Activated T-cell treated with anti-CD3 and anti-CD28 coated beads for 48 hours (primary cell): ENCODE results near the gene SEC61A2.
A peak's percentile ranks its signal among the peaks of the same experiment; 100 is the strongest.
"Not testable (repeated sequence)": the region's sequence is repeated elsewhere in the genome, so short reads cannot be mapped to it uniquely, and the experiment has no call there.

Experiments used
- DNase-seq: peaks from one replicate; pipeline ENCODE4 v3.0.0-alpha.2; 2020; ENCODE audit warnings: low read depth

Gene SEC61A2

DNA sequence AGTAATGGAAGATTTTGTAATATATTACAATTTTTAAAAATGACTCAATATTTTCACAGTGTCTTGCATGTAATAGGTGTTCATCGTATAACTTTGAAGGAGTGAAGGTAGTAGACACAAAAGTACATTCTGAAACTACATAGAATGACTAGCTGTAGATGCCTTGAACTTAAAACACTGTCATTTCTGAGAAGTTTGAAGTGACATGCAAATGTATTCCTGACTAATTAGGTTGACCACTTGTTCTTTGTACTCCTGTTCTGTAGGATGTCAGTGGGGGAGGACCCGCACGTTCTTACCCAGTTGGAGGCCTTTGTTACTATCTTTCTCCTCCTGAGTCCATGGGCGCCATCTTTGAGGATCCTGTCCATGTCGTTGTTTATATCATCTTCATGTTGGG, 31.2 kb downstream of the SEC61A2 start:
- no peak for DNase-seq

DNA sequence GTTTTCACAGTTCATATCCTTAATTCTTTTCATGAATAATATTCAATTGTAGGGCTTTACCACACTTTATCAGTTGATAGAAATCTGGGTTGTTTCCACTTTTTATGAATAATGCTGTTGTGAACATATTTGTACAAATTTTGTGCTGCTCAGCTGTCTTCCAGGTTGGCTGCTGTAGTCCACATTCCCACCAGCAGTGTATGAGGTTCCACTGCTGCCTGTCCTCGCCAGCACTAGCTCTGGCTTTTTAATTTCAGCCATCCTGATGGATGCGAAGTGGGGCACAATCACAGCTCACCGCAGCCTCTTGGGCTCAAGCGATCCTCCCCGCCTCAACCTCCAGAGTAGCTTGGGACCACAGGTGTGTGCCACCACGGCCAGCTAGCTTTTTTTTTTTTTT, 33.5 kb downstream of the SEC61A2 start:
- DNase-seq: no peak

DNA sequence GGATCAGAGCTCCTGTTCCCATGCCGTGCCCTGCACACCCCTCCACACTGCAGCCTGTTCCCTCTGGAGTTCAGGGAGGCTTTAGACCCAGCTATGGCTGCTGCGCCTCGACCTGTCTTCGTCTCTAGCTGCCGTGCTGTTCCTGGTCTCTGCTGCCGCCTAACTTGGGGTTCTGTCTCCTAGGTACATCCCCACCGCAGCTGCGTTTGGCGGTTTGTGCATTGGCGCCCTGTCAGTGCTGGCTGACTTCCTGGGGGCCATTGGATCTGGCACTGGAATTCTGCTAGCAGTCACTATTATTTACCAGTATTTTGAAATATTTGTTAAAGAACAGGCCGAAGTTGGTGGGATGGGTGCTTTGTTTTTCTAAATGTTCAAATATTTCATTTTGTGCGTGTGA, 34.6 kb downstream of the SEC61A2 start:
- no peak for DNase-seq

DNA sequence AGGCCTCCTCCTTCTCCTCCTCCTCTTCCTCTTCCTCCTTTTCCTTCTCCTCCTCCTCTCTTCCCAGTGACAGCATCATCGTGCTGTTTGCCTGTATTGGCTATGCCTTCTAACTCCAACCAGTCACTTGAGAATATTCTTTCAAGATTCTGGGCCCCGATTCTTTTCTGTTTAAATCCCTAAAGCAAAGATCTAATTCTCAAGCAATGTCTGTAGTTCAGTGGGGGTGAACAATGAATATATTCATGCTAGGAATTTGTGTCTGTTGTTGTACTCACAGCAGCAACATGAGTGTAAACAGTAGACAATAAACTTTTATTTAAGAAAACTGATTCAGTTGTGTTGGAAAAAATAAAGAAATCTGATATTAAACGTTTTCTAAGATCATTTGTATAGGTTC, 35.6 kb downstream of the SEC61A2 start:
- no peak for DNase-seq

DNA sequence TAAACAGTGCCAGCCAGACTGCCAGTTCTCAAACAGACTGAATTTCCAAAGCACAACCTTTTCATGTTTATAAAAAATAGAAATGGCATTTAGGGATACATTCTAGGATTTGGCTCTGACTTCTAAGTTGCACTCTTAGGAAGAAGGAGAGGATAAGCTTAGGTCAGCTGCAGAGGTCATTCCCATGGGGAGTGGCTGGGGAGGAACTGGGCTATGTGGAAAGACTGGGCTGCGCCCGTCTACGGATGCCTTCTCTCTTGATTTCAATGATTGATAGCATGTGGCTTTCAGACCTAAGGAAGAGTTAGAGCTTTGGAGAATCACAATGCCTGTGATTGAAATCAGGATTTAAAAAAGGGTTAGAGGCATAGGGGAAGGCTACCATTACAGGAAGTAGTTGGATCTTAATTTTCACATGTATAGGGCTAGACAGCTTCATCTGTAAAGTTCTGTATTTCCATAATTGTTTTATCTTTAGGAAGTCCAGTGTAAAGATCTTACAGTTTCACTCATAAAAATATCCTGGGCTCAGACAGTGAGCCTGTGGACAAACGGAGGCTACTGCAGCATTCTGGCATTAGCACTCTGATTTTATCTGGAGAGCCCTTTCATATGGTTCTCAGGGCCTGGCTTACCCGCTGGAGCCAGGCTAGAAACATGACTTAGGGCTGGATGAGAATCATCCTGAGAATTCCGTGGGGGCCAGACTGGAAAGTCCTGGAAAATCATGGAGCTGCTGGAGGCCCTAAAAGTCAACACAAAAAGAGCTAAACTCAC, 36.7 kb downstream of the SEC61A2 start:
- no peak for DNase-seq

DNA sequence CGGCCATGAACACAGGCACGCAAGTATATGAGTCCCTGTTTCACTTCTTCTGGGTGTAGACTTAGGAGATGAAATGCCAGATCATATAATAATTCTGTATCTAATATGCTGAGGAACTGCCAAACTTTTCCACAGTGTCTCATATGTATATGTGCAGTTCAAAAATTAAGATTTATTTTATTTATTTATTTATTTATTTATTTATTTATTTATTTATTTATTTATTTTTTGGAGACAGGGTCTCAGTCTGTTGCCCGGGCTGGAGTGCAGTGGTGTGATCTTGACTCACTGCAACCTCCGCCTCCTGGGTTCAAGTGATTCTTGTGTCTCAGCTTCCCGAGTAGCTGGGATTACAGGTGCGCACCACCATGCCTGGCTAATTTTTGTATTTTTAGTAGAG, 42.0 kb downstream of the SEC61A2 start:
- DNase-seq: not testable (repeated sequence)

DNA sequence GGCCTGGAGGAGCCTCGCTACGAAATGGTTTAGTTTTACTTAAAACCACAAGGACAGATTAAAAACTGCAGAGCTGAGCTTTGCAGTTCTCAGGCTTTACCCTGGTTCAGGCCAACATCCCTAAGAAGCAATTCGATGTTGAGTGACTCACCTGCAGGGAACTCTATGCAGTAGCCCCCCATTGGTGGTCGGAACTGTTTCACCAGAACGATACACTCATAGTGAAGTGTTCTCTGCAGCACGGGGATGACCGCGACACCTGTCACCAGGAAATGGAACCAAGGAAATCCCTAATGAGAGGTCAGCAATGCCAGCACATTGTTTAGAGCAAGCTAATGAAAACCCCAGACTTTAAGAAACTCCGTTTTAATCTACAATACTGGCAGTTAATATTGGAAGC, 48.2 kb downstream of the SEC61A2 start:
- no peak for DNase-seq

DNA sequence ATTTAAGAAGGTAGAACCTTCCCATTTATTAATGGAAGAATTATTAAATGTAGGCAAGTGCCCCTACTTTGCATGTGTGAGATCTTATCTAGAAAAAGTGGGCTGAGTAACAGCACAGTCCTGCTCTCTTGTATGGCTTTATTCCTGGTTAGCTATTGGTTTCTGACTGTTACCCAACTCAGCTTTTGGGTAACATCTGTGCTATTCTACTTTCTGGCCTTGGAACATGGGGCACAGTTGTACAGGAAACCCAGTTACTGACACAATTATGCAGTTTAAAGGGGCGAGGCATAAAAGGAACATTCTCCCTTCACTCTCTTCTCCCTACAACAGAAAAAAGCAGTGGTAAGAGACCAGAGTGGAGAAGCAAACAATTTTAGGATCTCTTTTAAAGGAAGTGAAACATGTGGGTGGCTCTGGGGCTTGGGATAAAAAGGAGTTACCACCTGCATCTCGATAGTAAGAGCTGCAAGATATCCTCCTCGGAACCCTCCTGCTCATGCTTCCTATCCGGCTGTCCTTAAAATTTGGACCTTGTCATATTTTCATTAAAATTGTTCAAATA, 50.2 kb downstream of the SEC61A2 start:
- DNase-seq: no peak

DNA sequence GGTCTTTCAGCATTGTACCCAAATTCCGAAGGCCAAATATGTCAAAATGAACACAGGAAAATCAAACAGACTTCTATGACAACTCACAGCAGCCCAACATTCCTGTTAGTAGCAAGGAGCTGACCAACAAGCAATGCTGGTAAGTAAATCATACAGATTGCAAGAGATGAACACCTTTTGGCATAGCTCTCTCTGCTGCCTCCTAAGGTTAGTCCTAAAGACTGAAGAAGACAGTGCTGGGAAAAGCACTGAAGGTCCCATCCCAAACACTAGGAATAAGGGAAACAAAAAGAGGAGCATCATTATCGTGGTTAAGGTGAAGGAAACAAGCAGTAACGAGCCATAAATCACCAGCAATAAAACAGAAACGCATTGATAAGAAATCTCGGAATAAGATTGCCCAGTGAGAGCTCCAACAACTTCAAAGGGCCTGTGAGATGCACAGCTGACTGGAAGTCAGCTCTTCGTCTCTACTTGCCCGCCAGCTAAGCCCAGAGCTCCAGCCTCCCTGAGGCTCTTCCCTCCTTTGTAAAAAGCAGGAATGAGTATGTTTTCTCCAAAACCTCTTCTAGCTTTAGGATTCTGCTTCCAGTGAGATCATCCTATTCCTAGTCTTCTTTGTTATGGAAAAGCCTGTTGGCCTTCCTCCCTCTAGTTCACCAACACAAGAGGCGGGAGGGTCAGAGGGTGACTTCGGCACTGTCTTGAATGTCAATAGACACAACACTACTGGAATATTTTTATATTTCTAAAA, 50.9 kb downstream of the SEC61A2 start:
- no peak for DNase-seq

DNA sequence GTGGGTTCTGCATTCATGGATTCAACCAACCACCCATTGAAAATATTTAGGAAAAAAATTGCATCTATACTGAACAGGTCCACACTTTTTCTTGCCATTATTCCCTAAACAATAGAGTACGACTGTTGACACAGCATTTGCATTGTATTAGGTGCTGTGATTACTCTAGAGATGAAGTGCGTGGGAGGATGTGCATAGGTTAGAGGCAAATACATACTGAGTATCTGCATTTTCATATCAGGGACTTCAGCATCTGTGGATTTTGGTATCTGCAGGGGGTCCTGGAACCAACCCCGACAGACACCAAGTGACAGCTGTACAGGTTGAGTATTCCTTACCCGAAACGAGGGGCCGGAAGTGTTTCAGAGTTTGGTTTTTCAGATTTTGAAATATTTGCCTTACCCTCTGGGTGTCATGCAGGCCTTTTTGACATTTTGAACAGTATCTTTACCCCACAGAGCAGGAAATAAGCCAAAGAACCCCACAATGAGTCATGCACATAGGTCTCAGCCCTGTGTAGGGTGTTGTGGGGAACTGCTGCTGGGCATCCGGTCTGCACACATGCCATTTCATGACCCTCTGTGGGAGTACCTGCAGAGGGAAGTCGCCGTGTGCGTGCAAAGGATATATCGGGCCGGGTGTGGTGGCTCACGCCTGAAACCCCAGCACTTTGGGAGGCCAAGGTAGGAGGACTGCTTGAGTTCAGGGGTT, 51.7 kb downstream of the SEC61A2 start:
- peak; percentile 55 for DNase-seq

DNA sequence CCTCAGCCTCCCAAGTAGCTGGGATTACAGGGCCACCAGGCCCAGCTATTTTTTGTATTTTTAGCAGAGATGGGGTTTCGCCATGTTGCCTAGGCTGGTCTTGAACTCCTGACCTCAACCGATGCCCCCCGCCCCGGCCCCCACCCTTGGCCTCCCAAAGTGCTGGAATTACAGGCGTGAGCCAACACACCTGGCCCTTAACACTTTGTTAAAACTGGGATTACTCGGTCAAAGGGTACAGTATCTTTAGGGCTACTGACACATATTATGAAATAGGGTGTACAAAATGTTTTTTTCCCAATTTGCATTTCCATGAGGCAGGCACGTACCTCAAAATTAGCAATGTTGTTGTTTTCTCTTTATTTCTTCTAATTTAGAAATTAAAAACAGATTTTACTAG, 54.7 kb downstream of the SEC61A2 start:
- DNase-seq: no peak

DNA sequence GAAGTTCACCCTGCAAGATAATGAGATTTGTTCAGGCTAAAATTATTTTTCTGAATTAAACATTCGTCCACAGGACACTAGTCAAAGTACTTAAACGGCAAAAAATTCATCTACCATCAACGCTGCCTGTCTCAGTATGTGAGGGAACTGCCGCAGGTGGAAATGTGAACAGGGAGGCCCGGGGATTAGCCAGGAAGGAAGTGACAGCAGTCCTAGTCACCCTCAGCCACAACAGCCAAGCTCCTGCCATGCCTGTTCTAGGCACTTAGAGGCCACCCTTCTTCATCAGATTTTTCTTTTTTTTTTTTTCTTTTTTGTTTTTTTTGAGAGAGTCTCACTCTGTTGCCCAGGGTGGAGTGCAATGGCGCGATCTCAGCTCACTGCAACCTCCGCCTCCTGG, 56.8 kb downstream of the SEC61A2 start:
- DNase-seq: no peak

DNA sequence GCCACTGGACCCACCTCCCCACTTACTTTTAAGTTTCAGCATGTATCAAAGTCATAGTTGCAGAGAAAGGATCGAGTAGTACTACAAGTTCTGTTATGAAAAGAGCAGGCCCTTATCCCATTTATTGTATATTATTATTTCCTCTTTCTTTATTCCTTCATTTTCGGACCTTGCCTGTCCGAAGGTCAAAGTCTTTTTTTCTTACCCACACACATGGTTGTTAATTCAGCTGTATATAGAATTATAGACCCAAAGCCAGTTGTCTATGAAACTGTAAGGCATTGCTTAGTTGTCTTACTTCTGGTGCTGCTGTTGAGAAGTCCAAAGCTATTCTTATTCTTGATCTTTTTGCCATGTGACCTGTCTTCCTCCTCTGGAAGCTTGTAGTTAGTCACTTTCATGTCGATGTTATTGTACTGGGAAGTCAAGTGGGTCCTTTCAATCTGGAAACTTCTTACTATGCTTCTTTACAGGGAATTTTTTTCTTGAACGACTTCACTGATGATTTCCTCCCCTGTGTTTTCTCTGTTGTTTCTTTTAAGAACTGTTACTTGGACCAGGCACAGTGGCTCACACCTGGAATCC, 57.9 kb downstream of the SEC61A2 start:
- DNase-seq: no peak

DNA sequence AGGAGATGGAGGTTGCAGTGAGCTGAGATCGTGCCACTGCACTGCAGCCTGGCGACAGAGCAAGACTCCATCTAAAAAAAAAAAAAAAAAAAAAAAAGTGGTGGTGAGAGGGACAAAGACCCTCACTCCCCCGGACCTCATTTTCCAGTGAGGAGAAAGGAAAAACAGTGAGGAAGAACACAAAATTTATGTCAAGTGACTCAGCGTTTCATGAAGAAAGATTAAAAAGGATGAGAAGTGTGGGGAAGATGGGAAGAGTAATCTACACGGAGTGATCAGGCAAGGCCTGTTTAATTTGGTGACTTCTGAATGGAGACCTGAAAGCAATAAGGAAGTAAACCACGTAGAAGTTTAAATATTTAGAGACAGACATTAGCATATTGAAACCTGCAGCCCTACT, 59.2 kb downstream of the SEC61A2 start:
- no peak for DNase-seq

DNA sequence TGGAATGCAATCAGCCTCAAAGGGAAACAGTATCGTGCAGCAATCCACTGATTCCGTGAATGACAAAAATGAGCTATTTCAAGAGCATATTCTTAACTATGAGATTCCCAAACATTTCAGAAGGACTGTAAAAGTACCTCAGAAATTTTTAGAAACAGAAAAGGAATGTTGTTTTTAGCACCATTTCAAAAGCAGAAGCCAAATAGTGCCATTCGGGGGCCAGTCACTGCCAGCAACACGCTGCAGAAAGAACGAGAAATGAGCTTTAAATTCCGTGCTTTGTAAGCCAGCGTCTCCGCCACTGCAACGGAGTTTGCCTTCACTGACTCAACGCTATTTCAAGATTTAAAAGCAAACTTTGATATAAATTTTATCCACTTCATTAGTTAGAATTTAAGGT, 59.9 kb downstream of the SEC61A2 start:
- no peak for DNase-seq

DNA sequence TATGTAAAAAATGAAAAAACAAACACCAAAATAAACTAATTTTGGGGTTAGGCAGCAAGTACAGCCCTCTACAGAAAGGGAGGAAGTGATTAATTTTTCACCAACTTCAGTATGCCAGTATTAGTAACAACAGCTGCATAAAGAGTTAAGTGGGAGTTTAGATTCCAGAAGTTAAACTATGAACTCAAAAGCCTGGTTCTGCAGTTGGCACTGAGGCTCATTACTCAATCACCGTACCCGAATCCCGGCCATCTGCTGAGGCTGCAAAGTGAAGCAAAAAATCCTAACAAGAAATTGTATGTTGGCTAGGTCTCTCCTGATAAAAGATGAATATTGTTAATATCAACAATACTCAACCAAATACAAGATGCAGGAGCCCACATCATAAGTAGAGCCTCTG, 62.2 kb downstream of the SEC61A2 start:
- DNase-seq: no peak

DNA sequence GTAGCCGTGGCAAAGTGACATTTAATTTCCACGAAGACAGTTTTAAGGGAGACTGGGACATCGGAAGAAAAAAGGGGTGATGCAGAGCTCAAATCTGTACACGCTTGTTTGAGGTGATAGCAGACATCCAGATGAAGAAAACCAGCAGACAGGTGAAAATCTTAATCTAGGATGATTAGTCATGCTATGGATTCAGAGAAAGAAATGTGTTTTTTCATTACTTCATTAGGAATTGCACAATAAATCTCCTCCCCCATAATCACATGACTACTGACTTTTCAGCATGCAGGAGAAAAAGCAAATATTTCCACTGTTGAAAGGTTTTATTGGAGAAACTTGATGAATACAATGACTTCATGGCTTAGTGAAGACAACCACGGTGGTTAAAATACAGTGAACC, 63.7 kb downstream of the SEC61A2 start:
- no peak for DNase-seq

DNA sequence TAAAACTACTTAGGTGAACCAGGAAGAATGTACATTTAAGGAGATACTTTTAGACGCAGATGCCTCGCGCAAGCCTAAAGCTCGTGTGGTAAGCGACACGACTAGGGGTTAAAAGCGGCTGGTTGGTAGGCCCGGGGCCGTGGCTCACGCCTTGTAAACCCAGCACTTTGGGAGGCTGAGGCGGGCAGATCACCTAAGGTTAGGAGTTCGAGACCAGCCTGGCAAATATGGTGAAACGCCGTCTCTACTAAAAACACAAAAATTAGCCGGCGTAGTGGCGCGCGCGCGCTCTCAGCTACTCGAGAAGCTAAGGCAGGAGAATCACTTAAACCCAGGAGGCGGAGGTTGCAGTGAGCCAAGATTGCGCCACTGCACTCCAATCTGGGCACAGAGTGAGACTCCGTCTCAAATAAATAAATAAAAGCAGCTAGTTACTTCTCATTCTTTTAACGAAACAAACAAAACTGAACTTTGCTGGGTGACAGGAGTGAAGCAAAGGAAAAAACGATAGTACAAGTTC, 65.3 kb downstream of the SEC61A2 start:
- no peak for DNase-seq

DNA sequence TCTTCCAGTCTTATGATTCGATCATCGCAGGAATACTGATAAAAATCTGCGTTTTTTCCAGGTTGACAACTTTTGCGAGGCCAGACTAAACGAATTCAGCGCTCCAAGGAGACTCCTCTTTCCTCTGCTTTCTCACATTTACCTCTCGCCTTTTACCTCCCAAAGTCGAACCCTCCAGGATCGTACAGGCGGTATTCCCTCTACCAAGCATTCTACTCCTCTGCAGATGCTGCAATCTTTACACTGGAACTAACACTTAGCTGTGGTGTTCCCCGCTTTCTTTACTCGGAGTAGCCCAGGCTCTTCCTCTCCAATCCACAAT, 65.8 kb downstream of the SEC61A2 start:
- DNase-seq: no peak

DNA sequence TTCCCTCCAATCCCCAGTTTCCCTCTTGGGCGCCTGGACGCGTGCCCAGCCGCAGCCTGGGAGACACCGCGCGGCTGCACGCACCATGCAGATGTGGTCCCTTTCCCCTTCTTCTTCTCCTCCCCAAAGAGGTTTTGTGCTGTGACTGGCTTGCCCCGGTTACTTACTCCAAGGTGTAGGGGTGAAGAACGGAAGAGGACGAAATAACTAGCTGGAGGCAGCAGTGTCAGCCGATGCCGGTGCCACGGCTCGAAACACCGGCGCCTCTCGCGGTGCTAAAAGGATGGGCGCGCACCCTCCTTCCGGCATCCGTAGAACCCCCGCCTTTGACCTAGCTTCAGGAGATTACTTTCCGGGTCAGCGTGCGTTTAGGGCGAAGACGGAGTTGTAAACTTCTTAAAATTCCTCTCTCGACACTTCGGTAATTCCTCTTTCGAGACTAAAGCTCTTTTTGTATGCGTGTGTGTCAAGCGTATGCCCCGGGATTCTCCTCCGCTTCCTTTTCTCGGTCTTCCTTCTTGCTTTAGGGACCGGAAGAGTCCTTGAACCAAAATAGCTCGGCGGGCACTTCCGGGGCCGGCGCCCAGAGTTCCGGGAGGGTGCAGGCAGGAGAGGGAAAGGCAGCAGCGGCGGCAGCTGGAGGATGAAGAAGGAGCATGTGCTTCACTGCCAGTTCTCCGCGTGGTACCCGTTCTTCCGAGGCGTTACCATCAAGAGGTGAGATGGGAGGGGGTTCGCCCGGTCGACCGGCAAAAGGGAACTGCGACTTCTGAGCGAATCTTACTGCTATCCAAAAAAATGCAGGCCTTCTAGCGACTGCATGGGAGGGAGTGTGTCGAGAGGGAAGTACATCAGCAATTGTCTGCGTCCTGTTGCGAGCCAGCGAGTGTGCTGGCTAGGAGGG, 66.4 kb downstream of the SEC61A2 start, which contains the start of the genes CDC123 and NUDT5:
CDC123 (plus strand) TSS at position 586 of the 904 bp plus-strand sequence; CDS start at position 644, 58 bp downstream.
NUDT5 (minus strand) TSS at position 289 of the 904 bp plus-strand sequence. CDS start 9,600 bp downstream, outside the sequence.
- peak; percentile 84 for DNase-seq
